Activated naive CD4-positive, alpha-beta T cell treated with anti-CD3 and anti-CD28 coated beads for 36 hours (primary cell): ENCODE data around the gene COG8. TPM values are rescaled to one million over a fixed set of nuclear protein-coding genes. Genes with fewer than 3 reads are reported as not detected.
"Not testable (repeated sequence)": the region's sequence is repeated elsewhere in the genome, so short reads cannot be mapped to it uniquely, and the experiment has no call there.

Source experiments
- CTCF ChIA-PET: fragments of 350-600 bp; sonication (Branson Sonifier 250); formaldehyde crosslinking; loops from one replicate; lab custom pipeline; 2021; ENCODE audit warnings: antibody characterized with exemption; lab: Charles Lee
- DNase-seq: peaks from one replicate; pipeline ENCODE4 v3.0.0-alpha.2; 2020
- H3K27ac Mint-ChIP-seq: one replicate; pipeline ENCODE4 v1.8.0; 2021; ENCODE audit warnings: mild to moderate bottlenecking, mixed read lengths
- H3K27me3 Mint-ChIP-seq: one replicate; pipeline ENCODE4 v1.8.0; 2021; ENCODE audit warnings: low read depth, mixed read lengths
- H3K36me3 Mint-ChIP-seq: one replicate; pipeline ENCODE4 v1.8.0; 2021; ENCODE audit warnings: low read depth, mixed read lengths
- H3K4me1 Mint-ChIP-seq: one replicate; pipeline ENCODE4 v1.8.0; 2021; ENCODE audit warnings: low read depth, mixed read lengths
- H3K4me3 Mint-ChIP-seq: one replicate; pipeline ENCODE4 v1.8.0; 2021; ENCODE audit warnings: mild to moderate bottlenecking, moderate library complexity, mixed read lengths
- H3K9me3 Mint-ChIP-seq: one replicate; pipeline ENCODE4 v1.8.0; 2021; ENCODE audit warnings: mixed read lengths
- intact Hi-C: fragments of 100-400 bp; cut with micrococcal nuclease; formaldehyde crosslinking; loops from one replicate; pipeline ENCODE4 v1.15.1; 2023
- total RNA-seq, 2 experiments: library from RNA; stranded (reverse); gene quantifications; one replicate each; pipeline ENCODE4 v1.2.3, GENCODE V29; 2021

Gene COG8
- total RNA-seq, 2 experiments from 2014 or later, result 21.0 to 22.6 TPM

DNA sequence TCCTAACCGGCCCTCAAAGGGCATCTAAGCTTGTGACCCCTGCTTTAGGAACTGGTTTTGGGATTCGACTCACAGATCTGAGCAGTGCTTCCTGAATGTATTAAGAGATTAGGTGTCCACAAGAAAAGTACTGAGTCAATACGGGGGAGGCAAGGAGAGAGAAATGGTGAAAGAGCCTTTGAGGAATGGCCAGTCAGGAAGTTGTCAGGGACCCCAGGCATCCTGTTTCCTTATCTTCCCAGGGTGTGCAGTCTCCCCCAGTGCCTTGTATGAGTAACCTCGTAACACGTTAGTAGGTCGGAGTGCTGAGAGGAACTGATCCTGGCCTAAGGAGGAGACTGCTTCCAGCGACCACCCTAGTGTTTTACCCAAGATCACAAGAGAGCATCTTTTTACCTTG, 28.6 kb upstream of the COG8 start:
- intact Hi-C loops, result no loop called here
- Mint-ChIP-seq H3K36me3 (peaks cover 47% of the 10 kb centered on the region), H3K27ac (no peak overlapping the region)

DNA sequence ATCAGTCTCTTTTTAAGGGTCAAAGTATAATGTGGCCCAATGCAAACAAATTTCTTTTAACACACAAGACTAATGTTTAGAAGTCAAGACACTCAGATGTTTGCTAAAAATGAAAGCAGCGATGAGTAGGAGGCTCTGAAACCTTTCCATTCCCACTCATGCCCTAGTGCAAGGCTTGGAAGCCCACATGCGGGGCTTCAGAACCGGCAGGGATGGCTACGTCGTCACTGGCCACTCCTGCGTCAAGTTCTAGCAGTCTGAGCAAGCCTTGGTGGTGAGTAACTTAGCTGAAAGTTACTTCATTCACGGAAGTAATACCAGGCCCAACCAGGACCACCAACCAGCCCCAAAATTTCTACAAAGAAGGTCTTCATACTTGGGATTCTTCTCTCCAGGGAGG, 27.1 kb upstream of the COG8 start:
- CTCF ChIA-PET, result interaction anchor here (0.6 kb wide), 1 partner anchor 77 kb away, joined by 3 read pairs; no protein-coding TSS in a partner anchor
- Mint-ChIP-seq H3K9me3 (no peaks in the 10 kb centered on the region), H3K36me3 (peaks cover 48% of the 10 kb centered on the region), H3K4me1 (peaks cover 12% of the 10 kb centered on the region), H3K27me3 (no peaks in the 10 kb centered on the region), H3K4me3 (no peak overlapping the region), H3K27ac (no peak overlapping the region)
- DNase-seq, result no peak
- intact Hi-C loops, result no loop called here

More for the DNA sequence above, 28.6 kb upstream of the COG8 start:
- Mint-ChIP-seq H3K4me1 (peaks cover 12% of the 10 kb centered on the region), H3K27me3 (no peaks in the 10 kb centered on the region), H3K9me3 (no peaks in the 10 kb centered on the region), H3K4me3 (no peak overlapping the region)
- CTCF ChIA-PET, result no interaction called here
- DNase-seq, result no peak

DNA sequence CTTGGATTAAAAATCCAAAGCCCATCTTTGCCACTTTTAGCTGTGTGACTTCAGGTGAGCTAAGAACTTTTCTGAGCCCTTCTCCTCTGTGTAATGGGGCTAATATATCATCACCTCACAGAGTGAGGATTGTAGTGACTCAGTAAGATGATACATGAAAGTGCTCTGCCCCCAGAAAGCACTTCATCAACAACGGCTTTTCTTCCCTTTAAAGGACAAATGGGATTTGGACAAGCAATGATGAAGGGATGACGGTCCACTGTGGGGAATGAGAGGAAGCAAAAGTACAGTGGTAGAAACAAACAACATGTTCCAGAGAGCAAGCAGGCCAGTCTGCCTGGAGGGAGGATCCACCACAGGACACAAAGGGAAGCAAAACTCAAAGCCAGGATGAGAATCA, 26.5 kb upstream of the COG8 start:
- Mint-ChIP-seq H3K4me3 (no peak overlapping the region), H3K36me3 (peaks cover 48% of the 10 kb centered on the region), H3K4me1 (peaks cover 12% of the 10 kb centered on the region), H3K9me3 (no peaks in the 10 kb centered on the region), H3K27ac (peak overlapping the region; percentile 53), H3K27me3 (no peaks in the 10 kb centered on the region)
- intact Hi-C loops, result no loop called here
- CTCF ChIA-PET, result no interaction called here
- no peak for DNase-seq

DNA sequence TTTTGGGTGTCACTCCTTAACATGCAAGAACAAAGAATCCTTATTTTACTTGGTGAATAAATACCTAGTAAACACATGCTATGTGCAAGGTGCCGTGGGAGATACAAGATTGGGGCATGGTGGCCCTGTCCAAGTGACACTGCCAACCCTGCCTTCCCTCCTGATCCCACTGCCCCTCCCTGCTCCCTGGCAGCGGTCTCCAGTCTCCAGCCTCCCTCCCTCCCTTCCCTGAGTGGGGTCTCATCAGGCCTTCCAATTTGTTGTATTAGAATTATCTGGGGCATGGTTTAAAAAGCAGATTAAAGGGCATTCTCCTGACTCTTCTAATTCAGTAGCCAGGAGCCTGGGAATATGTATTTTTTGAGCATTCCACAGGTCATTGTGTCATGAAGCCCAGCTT, 24.7 kb upstream of the COG8 start:
- Mint-ChIP-seq H3K36me3 (peaks cover 35% of the 10 kb centered on the region), H3K4me1 (peaks cover 12% of the 10 kb centered on the region), H3K27ac (no peak overlapping the region), H3K4me3 (no peak overlapping the region), H3K9me3 (no peaks in the 10 kb centered on the region), H3K27me3 (no peaks in the 10 kb centered on the region)
- intact Hi-C loops, result no loop called here
- CTCF ChIA-PET, result interaction anchor here (0.5 kb wide), 1 partner anchor 430 kb away, joined by 3 read pairs; no protein-coding TSS in a partner anchor
- DNase-seq, result no peak

DNA sequence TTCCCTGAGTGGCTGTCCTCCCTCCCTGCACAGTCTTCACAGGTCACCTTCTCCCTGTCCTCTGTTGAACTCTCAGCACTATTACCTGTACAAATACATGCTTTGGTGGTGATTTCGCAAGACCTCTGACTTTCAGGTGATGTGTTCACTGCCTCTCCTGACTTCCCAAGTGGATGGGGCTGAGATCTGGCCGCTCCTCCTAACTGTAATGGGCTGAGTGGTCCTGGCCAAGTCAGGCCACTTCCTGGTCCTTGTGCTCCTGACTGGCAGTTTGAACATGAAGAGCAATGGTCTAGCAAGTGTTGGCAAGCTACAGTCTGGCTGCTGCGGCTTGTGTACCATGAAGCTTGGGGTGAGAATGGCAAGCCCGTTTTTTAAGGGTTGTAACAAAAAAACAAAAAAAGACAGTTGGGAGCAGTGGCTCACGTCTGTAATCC, 23.9 kb upstream of the COG8 start:
- Mint-ChIP-seq H3K27me3 (no peaks in the 10 kb centered on the region), H3K27ac (no peak overlapping the region), H3K36me3 (peaks cover 32% of the 10 kb centered on the region), H3K4me3 (no peak overlapping the region), H3K9me3 (no peaks in the 10 kb centered on the region), H3K4me1 (peaks cover 12% of the 10 kb centered on the region)
- CTCF ChIA-PET, result no interaction called here
- intact Hi-C loops, result no loop called here
- DNase-seq, result no peak

DNA sequence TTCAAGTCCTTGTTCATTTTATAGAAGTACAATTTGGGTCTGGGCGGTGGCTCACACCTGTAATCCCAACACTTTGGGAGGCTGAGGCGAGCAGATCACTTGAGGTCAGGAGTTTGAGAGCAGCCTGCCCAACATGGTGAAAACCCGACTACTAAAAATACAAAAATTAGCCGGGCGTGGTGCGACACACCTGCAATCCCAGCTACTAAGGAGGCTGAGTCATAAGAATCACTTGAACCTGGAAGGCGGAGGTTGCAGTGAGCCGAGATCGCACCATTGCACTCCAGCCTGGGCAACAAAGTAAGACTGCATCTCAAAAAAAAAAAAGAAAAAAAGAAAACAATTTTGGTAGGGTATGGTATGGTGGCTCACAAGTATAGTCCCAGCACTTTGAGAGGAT, 20.7 kb upstream of the COG8 start:
- H3K4me3 Mint-ChIP-seq, DNase-seq, H3K4me1 Mint-ChIP-seq, intact Hi-C loops, H3K27ac Mint-ChIP-seq, H3K27me3 Mint-ChIP-seq, CTCF ChIA-PET, H3K9me3 Mint-ChIP-seq: not testable (repeated sequence)
- peaks cover 27% of the 10 kb centered on the region for H3K36me3 Mint-ChIP-seq

DNA sequence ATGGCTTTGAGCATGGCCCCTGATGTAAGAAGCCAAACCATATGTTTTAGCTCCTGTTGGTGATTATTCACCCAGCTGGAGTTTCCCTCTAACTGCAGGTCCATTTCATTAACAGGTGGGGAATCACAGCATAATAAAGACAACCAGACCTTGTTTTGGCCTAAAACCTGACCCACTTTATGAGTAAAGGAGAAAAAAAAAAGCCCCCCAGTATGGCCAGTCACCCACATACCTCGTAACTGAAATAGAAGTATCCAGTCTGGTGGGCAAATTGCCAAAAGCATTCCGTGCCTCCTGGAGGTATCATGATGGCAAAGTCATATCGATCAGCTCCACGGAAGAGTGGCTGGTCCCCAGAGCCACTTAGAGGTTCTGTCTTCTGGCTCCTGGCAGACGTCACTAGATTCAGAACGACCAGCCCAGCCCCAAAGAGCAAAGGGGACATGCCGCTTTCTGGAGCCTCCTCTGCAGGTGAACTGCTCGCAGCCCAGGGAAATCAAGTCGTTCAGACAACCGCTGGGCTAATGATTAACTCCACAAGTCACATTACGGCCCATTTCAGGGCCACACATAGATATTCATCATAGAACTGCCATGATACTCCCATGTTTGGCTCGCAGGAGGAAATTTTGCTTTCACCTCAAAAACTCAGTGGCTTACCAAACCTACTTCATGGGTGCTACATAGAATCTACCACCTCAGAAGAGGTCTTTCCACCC, 12.1 kb upstream of the COG8 start, which contains the start of gene TMED6:
TSS of gene TMED6 (minus strand) at position 478 of the 719 bp plus-strand sequence. CDS start at position 445, 33 bp downstream.
- H3K36me3 Mint-ChIP-seq, result peaks cover 28% of the 10 kb centered on the region
- H3K27ac Mint-ChIP-seq, result peak within 1 kb of the TSS; percentile 46
- CTCF ChIA-PET, result interaction anchor here (0.6 kb wide), 2 partner anchors 18 to 45 kb away, joined by 3 to 8 read pairs; no protein-coding TSS in a partner anchor
- DNase-seq, result no peak
- H3K9me3 Mint-ChIP-seq, result no peaks in the 10 kb centered on the region
- H3K4me1 Mint-ChIP-seq, result no peaks in the 10 kb centered on the region
- no peak within 1 kb of the TSS for H3K4me3 Mint-ChIP-seq
- no peaks in the 10 kb centered on the region for H3K27me3 Mint-ChIP-seq
- intact Hi-C loops, result no loop called here

DNA sequence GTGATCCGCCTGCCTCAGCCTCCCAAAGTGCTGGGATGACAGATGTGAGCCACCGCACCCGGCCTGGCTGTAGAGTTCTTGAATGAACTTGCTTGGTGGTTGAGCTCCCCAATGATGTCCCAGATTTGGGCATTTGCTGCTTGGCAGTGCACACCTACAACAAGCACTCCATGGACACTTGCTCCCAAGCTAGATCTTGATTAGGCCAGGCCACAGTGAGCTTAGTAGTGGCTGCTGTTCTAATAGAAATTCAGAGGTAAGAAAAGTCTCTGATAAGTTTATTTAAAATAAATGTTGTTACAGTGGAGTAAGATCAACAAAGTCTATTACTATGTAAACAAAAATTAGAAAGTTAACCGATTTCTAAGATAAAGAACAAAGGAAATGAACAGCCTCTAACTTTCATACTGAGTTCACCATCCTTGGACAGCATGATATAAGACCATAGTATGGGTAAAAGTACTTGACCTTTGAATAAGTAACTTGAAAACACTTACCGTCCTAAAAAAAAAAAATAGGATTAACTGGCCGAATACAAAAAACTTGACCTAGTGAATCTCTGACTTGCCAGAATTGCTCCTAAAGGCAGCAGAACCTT, 11.3 kb upstream of the COG8 start:
- H3K27ac Mint-ChIP-seq, result no peak overlapping the region
- intact Hi-C loops, result no loop called here
- DNase-seq, result no peak
- H3K27me3 Mint-ChIP-seq, result no peaks in the 10 kb centered on the region
- CTCF ChIA-PET, result interaction anchor here (0.6 kb wide), 2 partner anchors 17 to 44 kb away, joined by 3 to 8 read pairs; no protein-coding TSS in a partner anchor
- H3K9me3 Mint-ChIP-seq, result no peaks in the 10 kb centered on the region
- peaks cover 26% of the 10 kb centered on the region for H3K36me3 Mint-ChIP-seq
- no peak overlapping the region for H3K4me3 Mint-ChIP-seq
- H3K4me1 Mint-ChIP-seq, result peaks cover 2% of the 10 kb centered on the region

DNA sequence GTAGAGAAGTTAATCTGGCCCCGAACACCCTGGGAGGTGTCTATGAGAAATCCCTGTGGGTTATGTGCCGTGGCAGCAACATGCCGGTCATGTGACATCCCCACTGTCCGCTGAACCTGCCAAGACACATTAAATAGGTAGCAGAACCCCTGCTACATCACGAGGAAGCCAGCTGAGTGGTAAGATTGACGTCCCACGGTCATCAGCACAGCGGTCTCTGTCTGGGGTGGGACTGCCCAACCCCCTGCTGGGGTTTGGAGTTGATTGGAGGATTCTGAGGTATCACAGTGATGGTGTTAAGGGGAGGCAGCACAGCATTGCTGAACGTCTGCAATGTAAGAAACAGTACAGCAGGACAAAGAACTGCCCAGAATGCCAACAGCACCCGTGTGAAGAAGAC, 10.2 kb upstream of the COG8 start:
- Mint-ChIP-seq H3K27ac (no peak overlapping the region), H3K4me3 (no peak overlapping the region), H3K4me1 (peaks cover 4% of the 10 kb centered on the region), H3K9me3 (no peaks in the 10 kb centered on the region), H3K36me3 (peaks cover 19% of the 10 kb centered on the region), H3K27me3 (no peaks in the 10 kb centered on the region)
- intact Hi-C loops, result no loop called here
- CTCF ChIA-PET, result no interaction called here
- no peak for DNase-seq

DNA sequence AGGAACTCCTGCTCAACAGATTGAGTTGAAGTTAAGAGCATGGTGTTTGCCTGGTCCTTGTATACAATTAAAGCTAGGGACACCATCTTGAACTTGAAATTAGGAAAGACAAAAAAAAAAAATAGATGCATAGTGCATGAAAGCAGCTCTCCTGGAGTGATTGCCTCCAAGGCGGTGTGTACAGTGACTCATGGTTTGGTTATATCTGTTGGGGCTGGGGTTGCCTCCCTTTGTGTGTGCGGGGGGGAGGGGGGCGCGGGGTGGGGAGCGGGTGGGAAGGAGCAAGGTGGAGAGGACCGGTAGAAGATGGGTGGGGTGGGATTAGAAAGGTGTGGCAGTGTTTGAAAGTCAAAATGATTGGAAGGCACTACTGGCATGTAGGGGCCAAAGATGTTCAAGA, 8.9 kb upstream of the COG8 start:
- no peaks in the 10 kb centered on the region for H3K9me3 Mint-ChIP-seq
- H3K4me1 Mint-ChIP-seq, result peaks cover 6% of the 10 kb centered on the region
- CTCF ChIA-PET, result no interaction called here
- H3K27me3 Mint-ChIP-seq, result no peaks in the 10 kb centered on the region
- peaks cover 24% of the 10 kb centered on the region for H3K36me3 Mint-ChIP-seq
- intact Hi-C loops, result no loop called here
- DNase-seq, result no peak
- H3K27ac Mint-ChIP-seq, result no peak overlapping the region
- H3K4me3 Mint-ChIP-seq, result no peak overlapping the region

DNA sequence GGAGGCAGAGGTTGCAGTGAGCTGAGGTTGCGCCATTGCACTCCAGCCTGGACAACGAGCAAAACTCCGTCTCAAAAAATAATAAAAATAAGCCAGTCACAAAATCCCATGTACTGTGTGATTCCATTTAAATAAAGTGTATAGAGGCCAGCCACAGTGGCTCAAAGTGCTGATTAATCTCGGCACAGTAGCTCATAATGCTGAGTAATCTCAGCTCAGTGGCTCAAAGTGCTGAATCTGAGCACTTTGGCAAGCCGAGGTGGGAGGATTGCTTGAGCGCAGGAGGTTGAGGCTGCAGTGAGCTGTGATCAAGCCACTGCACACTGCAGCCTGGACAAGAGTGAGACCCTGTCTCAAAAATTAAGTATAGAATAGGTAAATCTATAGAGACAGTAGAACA, 7.3 kb upstream of the COG8 start:
- Mint-ChIP-seq H3K4me3 (no peak overlapping the region), H3K36me3 (peaks cover 24% of the 10 kb centered on the region), H3K9me3 (no peaks in the 10 kb centered on the region), H3K27ac (no peak overlapping the region), H3K4me1 (peaks cover 15% of the 10 kb centered on the region), H3K27me3 (no peaks in the 10 kb centered on the region)
- CTCF ChIA-PET, result no interaction called here
- intact Hi-C loops, result no loop called here
- no peak for DNase-seq

DNA sequence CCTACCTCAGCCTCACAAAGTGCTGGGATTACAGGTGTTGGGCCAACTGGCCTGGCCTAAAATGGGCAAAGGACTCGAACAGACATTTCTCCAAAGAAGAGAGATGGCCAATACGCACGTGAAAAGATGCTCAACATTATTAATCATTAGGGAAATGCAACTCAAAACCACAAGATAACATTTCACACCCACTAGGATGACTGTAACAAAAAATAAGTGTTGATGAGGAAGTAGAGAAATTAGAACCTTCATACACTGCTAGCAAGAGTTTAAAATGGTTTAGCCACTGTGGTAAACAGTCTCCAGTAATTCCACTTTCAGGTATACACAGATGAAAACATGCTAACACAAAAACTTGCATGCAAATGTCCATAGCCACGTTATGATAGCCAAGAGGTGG, 6.6 kb upstream of the COG8 start:
- Mint-ChIP-seq H3K27ac (no peak overlapping the region), H3K36me3 (peaks cover 29% of the 10 kb centered on the region), H3K27me3 (no peaks in the 10 kb centered on the region), H3K4me3 (no peak overlapping the region), H3K9me3 (no peaks in the 10 kb centered on the region), H3K4me1 (peaks cover 22% of the 10 kb centered on the region)
- no peak for DNase-seq
- CTCF ChIA-PET, result no interaction called here
- intact Hi-C loops, result no loop called here

DNA sequence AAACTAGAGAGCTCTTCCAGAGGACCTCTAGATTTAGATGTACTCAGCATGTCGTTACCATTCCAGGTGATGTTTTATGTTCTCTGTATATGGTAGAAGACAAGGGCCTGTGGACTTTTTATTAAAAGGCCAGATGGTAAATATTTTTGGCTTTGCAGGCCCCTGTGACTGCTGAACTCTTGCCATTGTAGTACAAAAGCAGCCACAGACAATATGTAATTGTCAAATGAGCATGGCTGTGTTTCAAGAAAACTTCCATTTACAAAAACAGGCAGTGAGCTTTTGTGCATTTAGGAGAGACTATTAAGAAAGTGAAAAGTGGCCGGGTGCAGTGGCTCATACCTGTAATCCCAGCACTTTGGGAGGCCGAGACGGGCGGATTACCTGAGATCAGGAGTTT, 4.8 kb upstream of the COG8 start:
- H3K27me3 Mint-ChIP-seq, result no peaks in the 10 kb centered on the region
- H3K27ac Mint-ChIP-seq, result no peak overlapping the region
- H3K9me3 Mint-ChIP-seq, result no peaks in the 10 kb centered on the region
- peaks cover 35% of the 10 kb centered on the region for H3K36me3 Mint-ChIP-seq
- no peak for DNase-seq
- H3K4me3 Mint-ChIP-seq, result no peak overlapping the region
- CTCF ChIA-PET, result no interaction called here
- H3K4me1 Mint-ChIP-seq, result peaks cover 33% of the 10 kb centered on the region
- intact Hi-C loops, result no loop called here
